MM.1S (cell line): ENCODE measurements around the gene MORN4.
"Not testable (repeated sequence)": the region's sequence is repeated elsewhere in the genome, so short reads cannot be mapped to it uniquely, and the experiment has no call there.

Experiments
- DNase-seq: peaks from one replicate; pipeline ENCODE4 v3.0.0-alpha.2; 2015
- H2AFZ ChIP-seq: fragments of 300-600 bp; sonication (generic); 2 replicates; pipeline ENCODE4 v1.6.0; 2016; ENCODE audit warnings: antibody characterized with exemption, low read length
- H3F3A ChIP-seq: fragments of 300-600 bp; sonication (generic); 2 replicates; pipeline ENCODE4 v1.6.1; 2016; ENCODE audit warnings: mild to moderate bottlenecking, antibody characterized with exemption, low read length, moderate library complexity, mixed read lengths; ENCODE audit not compliant: insufficient read depth
- H3K27ac ChIP-seq: fragments of 300-600 bp; sonication (generic); 2 replicates; pipeline ENCODE4 v1.5.1; 2016; ENCODE audit warnings: mild to moderate bottlenecking, low read length
- H3K27me3 ChIP-seq: fragments of 300-600 bp; sonication (generic); replicated peaks from 2 replicates; pipeline ENCODE4 v1.6.0; 2016; ENCODE audit warnings: low read length; ENCODE audit not compliant: insufficient read depth
- H3K36me3 ChIP-seq: fragments of 300-600 bp; sonication (generic); replicated peaks from 2 replicates; pipeline ENCODE4 v1.6.1; 2016; ENCODE audit warnings: mild to moderate bottlenecking, low read length, mixed read lengths; ENCODE audit not compliant: insufficient read depth
- H3K4me1 ChIP-seq: fragments of 300-600 bp; sonication (generic); 2 replicates; pipeline ENCODE4 v1.6.1; 2016; ENCODE audit warnings: low read length, mixed read lengths
- H3K4me2 ChIP-seq: fragments of 300-600 bp; sonication (generic); 2 replicates; pipeline ENCODE4 v1.6.0; 2016; ENCODE audit warnings: low read depth, low read length
- H3K4me3 ChIP-seq: fragments of 300-600 bp; sonication (generic); 2 replicates; pipeline ENCODE4 v1.5.1; 2016; ENCODE audit warnings: low read length, mixed read lengths
- H3K79me2 ChIP-seq: fragments of 300-600 bp; sonication (generic); 2 replicates; pipeline ENCODE4 v1.6.1; 2016; ENCODE audit warnings: mixed run types, low read length, mixed read lengths
- H3K9ac ChIP-seq: fragments of 300-600 bp; sonication (generic); 2 replicates; pipeline ENCODE4 v1.6.1; 2016; ENCODE audit warnings: low read length, mixed read lengths
- H3K9me2 ChIP-seq: fragments of 300-600 bp; sonication (generic); replicated peaks from 2 replicates; pipeline ENCODE4 v1.6.1; 2016; ENCODE audit warnings: mild to moderate bottlenecking, low read length, mixed read lengths; ENCODE audit not compliant: insufficient read depth
- H3K9me3 ChIP-seq: fragments of 300-600 bp; sonication (generic); replicated peaks from 2 replicates; pipeline ENCODE4 v1.6.1; 2016; ENCODE audit warnings: mild to moderate bottlenecking, low read length, mixed read lengths; ENCODE audit not compliant: insufficient read depth
- H4K20me1 ChIP-seq: fragments of 300-600 bp; sonication (generic); 2 replicates; pipeline ENCODE4 v1.6.1; 2016; ENCODE audit warnings: mild to moderate bottlenecking, low read length, moderate library complexity, mixed read lengths; ENCODE audit not compliant: insufficient read depth
- CTCF ChIP-seq: fragments of 300-600 bp; sonication (generic); IDR thresholded peaks from 2 replicates; pipeline ENCODE4 v1.5.1; 2016; ENCODE audit warnings: antibody characterized with exemption, low read length, mixed read lengths
- EZH2 ChIP-seq: fragments of 300-600 bp; sonication (generic); optimal IDR thresholded peaks from 2 replicates; pipeline ENCODE3; 2017; ENCODE audit warnings: low read depth, mild to moderate bottlenecking, antibody characterized with exemption, low read length, mixed read lengths
- EZH2phosphoT487 ChIP-seq: fragments of 300-600 bp; sonication (generic); IDR thresholded peaks from 2 replicates; pipeline ENCODE4 v1.6.1; 2018; ENCODE audit warnings: antibody characterized with exemption, low read length

Gene MORN4

DNA sequence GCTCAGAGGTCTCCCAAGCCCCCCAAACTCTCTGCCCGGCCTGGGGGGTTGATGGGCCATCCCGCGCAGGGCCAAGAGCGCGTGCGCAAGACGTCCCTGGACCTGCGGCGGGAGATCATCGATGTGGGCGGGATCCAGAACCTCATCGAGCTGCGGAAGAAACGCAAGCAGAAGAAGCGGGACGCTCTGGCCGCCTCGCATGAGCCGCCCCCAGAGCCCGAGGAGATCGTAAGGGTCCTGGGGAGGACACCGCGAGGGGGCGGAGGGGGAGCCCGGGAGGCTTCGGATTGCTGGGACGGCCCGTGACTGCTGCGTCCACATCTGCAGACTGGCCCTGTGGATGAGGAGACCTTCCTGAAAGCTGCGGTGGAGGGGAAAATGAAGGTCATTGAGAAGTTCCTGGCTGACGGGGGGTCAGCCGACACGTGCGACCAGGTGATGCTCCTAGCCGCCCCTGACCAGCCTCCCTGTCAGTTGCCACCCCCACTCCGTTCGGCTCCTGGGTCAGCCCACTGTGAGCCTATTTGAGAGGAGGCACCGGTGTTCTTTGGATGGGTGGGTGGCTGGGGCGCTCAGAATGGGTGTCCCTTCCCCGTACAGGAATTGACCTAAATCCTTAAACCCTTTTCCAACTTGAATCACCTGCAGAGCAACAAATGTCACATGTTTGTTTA lies 55.0 kb downstream of the MORN4 start:
- no peaks in the 10 kb centered on the region for H3K79me2 ChIP-seq
- H3K27me3 ChIP-seq, result no peaks in the 10 kb centered on the region
- no peaks in the 10 kb centered on the region for H3K4me1 ChIP-seq
- no peak overlapping the region for H2AFZ ChIP-seq
- H4K20me1 ChIP-seq, result no peaks in the 10 kb centered on the region
- H3K36me3 ChIP-seq, result no peaks in the 10 kb centered on the region
- H3K9me2 ChIP-seq, result no peaks in the 10 kb centered on the region
- no peak overlapping the region for H3K4me3 ChIP-seq
- no peak overlapping the region for H3K4me2 ChIP-seq
- TF ChIP-seq CTCF, result no peak
- no peak for TF ChIP-seq EZH2phosphoT487
- H3F3A ChIP-seq, result no peaks in the 10 kb centered on the region
- H3K9ac ChIP-seq, result no peak overlapping the region
- H3K9me3 ChIP-seq, result no peaks in the 10 kb centered on the region
- DNase-seq, result no peak
- H3K27ac ChIP-seq, result no peak overlapping the region

DNA sequence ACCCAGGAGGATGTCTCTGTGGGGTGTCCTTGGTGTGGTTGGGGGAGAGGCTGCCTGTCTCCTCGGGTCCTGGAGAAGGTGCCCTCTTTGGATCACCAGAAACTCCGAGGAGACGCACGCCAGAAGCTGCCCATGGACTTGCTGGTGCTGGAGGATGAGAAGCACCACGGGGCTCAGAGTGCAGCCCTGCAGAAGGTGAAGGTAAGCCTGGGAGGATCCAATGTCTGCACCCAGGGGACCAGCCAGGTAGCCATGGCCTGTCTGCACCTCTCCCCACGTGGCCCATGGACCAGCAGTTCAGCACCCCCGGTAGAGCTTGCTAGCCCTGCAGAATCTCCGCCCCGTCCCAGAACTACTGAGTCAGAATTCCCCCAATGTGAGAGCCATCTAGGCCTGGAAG lies 55.6 kb downstream of the MORN4 start:
- Histone ChIP-seq H3K27ac (no peak overlapping the region), H3K79me2 (no peaks in the 10 kb centered on the region), H4K20me1 (no peaks in the 10 kb centered on the region)

DNA sequence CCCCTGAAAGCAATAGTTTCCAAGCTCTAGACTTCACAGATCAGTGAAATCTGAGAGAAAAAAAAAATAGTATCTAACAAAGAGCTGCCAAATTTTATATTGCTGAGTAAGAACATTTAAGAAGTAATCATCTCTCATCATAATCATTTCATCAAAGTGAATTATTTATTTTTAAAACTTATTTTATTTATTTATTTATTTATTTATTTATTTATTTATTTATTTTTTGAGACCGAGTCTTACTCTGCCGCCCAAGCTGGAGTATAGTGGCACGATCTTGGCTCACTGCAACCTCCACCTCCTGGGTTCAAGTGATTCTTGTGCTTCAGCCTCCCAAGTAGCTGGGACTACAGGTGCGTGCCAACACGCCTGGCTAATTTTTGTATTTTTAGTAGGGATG lies 56.8 kb downstream of the MORN4 start:
- not testable (repeated sequence) for H3K9me3 ChIP-seq, H2AFZ ChIP-seq, H3K36me3 ChIP-seq, H3K9ac ChIP-seq, H3K79me2 ChIP-seq, H4K20me1 ChIP-seq, H3K27me3 ChIP-seq, DNase-seq, H3K4me1 ChIP-seq, H3K4me3 ChIP-seq, H3K9me2 ChIP-seq, H3K4me2 ChIP-seq, H3F3A ChIP-seq, H3K27ac ChIP-seq

More for the DNA sequence above, 55.6 kb downstream of the MORN4 start:
- no peaks in the 10 kb centered on the region for H3K9me2 ChIP-seq
- H2AFZ ChIP-seq, result no peak overlapping the region
- no peak overlapping the region for H3K4me2 ChIP-seq
- no peaks in the 10 kb centered on the region for H3F3A ChIP-seq
- H3K4me1 ChIP-seq, result no peaks in the 10 kb centered on the region
- TF ChIP-seq EZH2phosphoT487, result no peak
- no peak for TF ChIP-seq EZH2
- no peak for TF ChIP-seq CTCF
- no peak for DNase-seq
- no peaks in the 10 kb centered on the region for H3K36me3 ChIP-seq
- H3K9me3 ChIP-seq, result no peaks in the 10 kb centered on the region
- no peak overlapping the region for H3K9ac ChIP-seq
- no peaks in the 10 kb centered on the region for H3K27me3 ChIP-seq
- no peak overlapping the region for H3K4me3 ChIP-seq

GRCh38 chr10:97575127-97575668 lies 58.1 kb downstream of the MORN4 start:
- no peaks in the 10 kb centered on the region for H3K9me3 ChIP-seq
- H3K9ac ChIP-seq, result no peak overlapping the region
- no peaks in the 10 kb centered on the region for H3K4me1 ChIP-seq
- TF ChIP-seq CTCF, result no peak
- TF ChIP-seq EZH2phosphoT487, result no peak
- no peak for TF ChIP-seq EZH2
- H4K20me1 ChIP-seq, result no peaks in the 10 kb centered on the region
- H3K4me2 ChIP-seq, result no peak overlapping the region
- no peaks in the 10 kb centered on the region for H3K79me2 ChIP-seq
- no peaks in the 10 kb centered on the region for H3K27me3 ChIP-seq
- H3F3A ChIP-seq, result no peaks in the 10 kb centered on the region
- H3K36me3 ChIP-seq, result no peaks in the 10 kb centered on the region
- H3K9me2 ChIP-seq, result no peaks in the 10 kb centered on the region
- H2AFZ ChIP-seq, result no peak overlapping the region
- DNase-seq, result no peak
- no peak overlapping the region for H3K27ac ChIP-seq
- no peak overlapping the region for H3K4me3 ChIP-seq
